ENCODE measurements around the gene TBL1Y. TPM values are rescaled to one million over a fixed set of nuclear protein-coding genes. Genes with fewer than 3 reads are reported as not detected.
"Not testable (repeated sequence)": the region's sequence is repeated elsewhere in the genome, so short reads cannot be mapped to it uniquely, and the experiment has no call there.

TBL1Y gene
- 1 to 10 TPM in 1 of 4 donors, under 1 TPM in 1, not detected in 2; 0.81 to 1.3 TPM for total RNA-seq

GRCh38 chrY:6910372-6911252 is at the start of gene TBL1Y:
Gene TBL1Y (plus strand): TSS chrY:6910697. CDS start chrY:7025085, 114,388 bp downstream.
- H3K4me3 ChIP-seq (ENCODE audit: low read depth, poor library complexity, severe bottlenecking), result peak within 1 kb of the TSS; percentile 9
- no peak for DNase-seq (ENCODE audit: low spot score in 2 of 2)
- 0% methylated on average over 1 of the region's 91 CpGs; no CpG with 5 or more reads in 1 of the 2 donors for WGBS, 2 donors
- TF ChIP-seq POLR2A (IDR thresholded peaks at IDR 0.05), result no peak
- TF ChIP-seq, protein P1, sequence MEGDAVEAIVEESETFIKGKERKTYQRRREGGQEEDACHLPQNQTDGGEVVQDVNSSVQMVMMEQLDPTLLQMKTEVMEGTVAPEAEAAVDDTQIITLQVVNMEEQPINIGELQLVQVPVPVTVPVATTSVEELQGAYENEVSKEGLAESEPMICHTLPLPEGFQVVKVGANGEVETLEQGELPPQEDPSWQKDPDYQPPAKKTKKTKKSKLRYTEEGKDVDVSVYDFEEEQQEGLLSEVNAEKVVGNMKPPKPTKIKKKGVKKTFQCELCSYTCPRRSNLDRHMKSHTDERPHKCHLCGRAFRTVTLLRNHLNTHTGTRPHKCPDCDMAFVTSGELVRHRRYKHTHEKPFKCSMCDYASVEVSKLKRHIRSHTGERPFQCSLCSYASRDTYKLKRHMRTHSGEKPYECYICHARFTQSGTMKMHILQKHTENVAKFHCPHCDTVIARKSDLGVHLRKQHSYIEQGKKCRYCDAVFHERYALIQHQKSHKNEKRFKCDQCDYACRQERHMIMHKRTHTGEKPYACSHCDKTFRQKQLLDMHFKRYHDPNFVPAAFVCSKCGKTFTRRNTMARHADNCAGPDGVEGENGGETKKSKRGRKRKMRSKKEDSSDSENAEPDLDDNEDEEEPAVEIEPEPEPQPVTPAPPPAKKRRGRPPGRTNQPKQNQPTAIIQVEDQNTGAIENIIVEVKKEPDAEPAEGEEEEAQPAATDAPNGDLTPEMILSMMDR (IDR thresholded peaks at IDR 0.05), result no peak
- intact Hi-C loops (cut with DNase I; ENCODE audit: low total_unique reads), result no loop called here

DNA sequence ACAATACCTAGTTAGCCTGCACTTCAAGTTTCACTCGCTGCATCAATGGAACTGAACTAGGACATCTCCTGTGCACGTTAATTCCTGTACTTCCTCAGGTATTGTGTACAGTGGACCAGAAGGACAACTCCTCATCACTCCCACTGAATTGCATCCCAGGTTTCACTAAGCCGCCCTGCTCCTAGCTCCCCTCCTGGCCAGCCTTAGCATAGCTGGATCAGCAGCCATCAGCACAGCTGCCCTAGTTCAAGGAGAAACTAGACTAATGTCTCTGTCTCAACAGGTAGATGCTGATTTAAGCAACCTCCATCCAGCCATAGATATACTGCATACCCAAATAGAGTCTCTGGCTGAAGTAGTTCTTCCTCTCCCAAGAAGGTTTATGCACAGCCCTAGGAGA is 16.0 kb upstream of the TBL1Y start:
- H3K4me3 ChIP-seq (ENCODE audit: low read depth, poor library complexity, severe bottlenecking), result no peak overlapping the region
- TF ChIP-seq, protein P1 (IDR thresholded peaks at IDR 0.05), result no peak
- TF ChIP-seq POLR2A (IDR thresholded peaks at IDR 0.05), result no peak
- 60% methylated on average over 3 of the region's 3 CpGs; no CpG with 5 or more reads in 1 of the 2 donors for WGBS, 2 donors
- DNase-seq (ENCODE audit: low spot score in 2 of 2), result no peak
- intact Hi-C loops (cut with DNase I; ENCODE audit: low total_unique reads), result no loop called here

DNA sequence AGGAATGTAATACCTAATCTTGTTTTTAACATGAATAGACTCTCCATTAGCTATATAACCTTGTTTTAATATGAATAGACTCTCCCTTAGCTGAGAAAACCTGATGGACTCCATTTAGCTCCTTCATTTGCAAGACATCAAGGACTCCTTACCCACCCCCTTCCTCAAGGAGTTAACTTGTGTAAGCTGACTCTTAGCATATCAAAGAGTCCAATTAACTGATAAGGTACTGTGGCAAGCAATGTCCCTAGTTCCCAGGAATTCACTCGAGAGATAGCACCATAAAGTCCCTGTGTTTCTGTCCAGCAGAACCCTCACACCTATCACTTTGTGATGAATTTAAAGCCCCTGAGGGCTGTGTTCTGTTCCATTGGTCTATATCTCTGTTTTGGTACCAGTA is 15.3 kb upstream of the TBL1Y start:
- intact Hi-C loops (cut with DNase I; ENCODE audit: low total_unique reads), result no loop called here
- WGBS, 2 donors, result 40% methylated on average over 1 of the region's 1 CpG; no CpG with 5 or more reads in 1 of the 2 donors
- no peak overlapping the region for H3K4me3 ChIP-seq (ENCODE audit: low read depth, poor library complexity, severe bottlenecking)
- no peak for DNase-seq (ENCODE audit: low spot score in 2 of 2)
- TF ChIP-seq POLR2A (IDR thresholded peaks at IDR 0.05), result no peak
- TF ChIP-seq, protein P1 (IDR thresholded peaks at IDR 0.05), result no peak

- intact Hi-C loops (cut with DNase I; ENCODE audit: low total_unique reads); H3K4me3 ChIP-seq (ENCODE audit: low read depth, poor library complexity, severe bottlenecking); DNase-seq (ENCODE audit: low spot score in 2 of 2): not testable (repeated sequence)
Measured at GRCh38 chrY:6902116-6902515, 8.4 kb upstream of the TBL1Y start.

GRCh38 chrY:6907591-6907990 is 2.9 kb upstream of the TBL1Y start:
- TF ChIP-seq, protein P1 (IDR thresholded peaks at IDR 0.05), result no peak
- TF ChIP-seq POLR2A (IDR thresholded peaks at IDR 0.05), result no peak
- intact Hi-C loops (cut with DNase I; ENCODE audit: low total_unique reads), result no loop called here
- WGBS, 2 donors, result 58% methylated on average over 1 of the region's 1 CpG; no CpG with 5 or more reads in 1 of the 2 donors
- no peak for DNase-seq (ENCODE audit: low spot score in 2 of 2)
- H3K4me3 ChIP-seq (ENCODE audit: low read depth, poor library complexity, severe bottlenecking), result no peak overlapping the region

DNA sequence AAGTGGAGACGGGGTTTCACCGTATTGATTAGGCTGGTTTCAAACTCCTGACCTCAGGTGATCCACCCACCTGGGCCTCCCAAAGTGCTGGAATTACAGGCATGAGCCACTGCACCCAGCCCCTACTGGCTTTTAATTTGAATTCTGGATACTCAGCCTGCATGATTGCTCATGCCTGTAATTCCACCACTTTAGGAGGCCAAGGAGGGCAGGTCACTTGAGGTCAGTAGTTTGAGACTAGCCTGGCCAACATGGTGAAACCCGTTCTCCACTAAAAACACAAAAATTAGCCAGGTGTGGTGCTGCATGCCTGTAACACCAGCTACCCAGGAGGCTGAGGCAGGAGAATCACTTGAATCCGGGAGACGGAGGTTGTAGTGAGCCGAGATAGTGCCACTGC is 2.5 kb upstream of the TBL1Y start:
- intact Hi-C loops (cut with DNase I; ENCODE audit: low total_unique reads); DNase-seq (ENCODE audit: low spot score in 2 of 2); H3K4me3 ChIP-seq (ENCODE audit: low read depth, poor library complexity, severe bottlenecking): not testable (repeated sequence)
- 74% methylated on average over 5 of the region's 6 CpGs; no CpG with 5 or more reads in 1 of the 2 donors for WGBS, 2 donors
